ENCODE results near the gene CDCA7.

- TF ChIP-seq CTCF (CRISPR knock-in tag; IDR thresholded peaks at IDR 0.05) (no peak), GTF3A (CRISPR knock-in tag; conservative IDR thresholded peaks at IDR 0.05) (no peak), ZBTB49 (CRISPR knock-in tag; IDR thresholded peaks at IDR 0.05; ENCODE audit: borderline replicate concordance) (no peak), ZNF616 (CRISPR knock-in tag; IDR thresholded peaks at IDR 0.05; ENCODE audit: low read depth) (no peak), NFYC (CRISPR knock-in tag; IDR thresholded peaks at IDR 0.05) (no peak), HDAC1 (CRISPR knock-in tag; IDR thresholded peaks at IDR 0.05) (no peak)
Measured at GRCh38 chr2:173358616-173359015, 3.9 kb downstream of the CDCA7 start.

Data from HepG2 (cell line).